K562 (cell line): ENCODE measurements around the gene ANKS1B. TPM values are rescaled to one million over a fixed set of nuclear protein-coding genes. Genes with fewer than 3 reads are reported as not detected.

Source experiments
- ATAC-seq: fragments of 200-7000 bp; cut with Tn5 transposase; 3 replicates; pipeline ENCODE4 v1.9.1; 2020; ENCODE audit warnings: moderate library complexity
- BruUV-seq: library from RNA; stranded (reverse); fragments of 400-500 nt; replicated peaks from 2 replicates; lab custom pipeline; 2021; lab: Mats Ljungman, UMichigan
- CTCF ChIA-PET: fragments of 300-600 bp; formaldehyde crosslinking; extraction: SDS; loops from one replicate; lab custom pipeline; 2021; ENCODE audit warnings: low intra/inter-chr PET ratio; lab: Yijun Ruan, JAX
- POLR2A ChIA-PET: fragments of 300-600, 350-650 bp; sonication (Branson Sonifier 250); formaldehyde crosslinking; extraction: SDS; loops from one replicate; lab custom pipeline; 2021; ENCODE audit warnings: antibody characterized with exemption, inconsistent platforms; lab: Yijun Ruan, JAX
- DNase-seq, 4 experiments: peaks; one replicate each; pipeline versions ENCODE4 v3.0.0 to v3.0.0-alpha.2; 2011 to 2018; ENCODE audit warnings: low spot score in 3 of 4, mixed read lengths in 3 of 4; ENCODE audit errors: extremely low read depth in 1 of 4
- FAIRE-seq: peaks from 2 replicates; lab custom pipeline; 2011; peaks lifted over from hg19 to GRCh38; lab: Jason Lieb, UNC
- H2AFZ ChIP-seq: 2 replicates; pipeline ENCODE4 v1.6.0; 2011; ENCODE audit warnings: low read depth, low read length, control low read depth, inconsistent platforms
- H3K27ac ChIP-seq: fragments of 200-600 bp; 3 replicates; pipeline ENCODE4 v1.8.0; 2011; ENCODE audit warnings: low read depth, mild to moderate bottlenecking, control low read depth, inconsistent platforms, low read length, moderate library complexity, mixed read lengths; ENCODE audit errors: extremely low read depth
- H3K27me3 ChIP-seq, 2 experiments: fragments of 300-600 bp in 1 of 2; 2 replicates in 1 of 2; 3 replicates in 1 of 2; pipeline versions ENCODE4 v1.6.0 to v1.8.0; 2011; ENCODE audit warnings: inconsistent platforms in 2 of 2, low read length in 2 of 2, mild to moderate bottlenecking in 1 of 2, mixed read lengths in 1 of 2, moderate library complexity in 1 of 2; ENCODE audit not compliant: control insufficient read depth in 2 of 2, insufficient read depth in 2 of 2
- H3K36me3 ChIP-seq: fragments of 300-600 bp; 3 replicates; pipeline ENCODE4 v1.8.0; 2011; ENCODE audit warnings: mild to moderate bottlenecking, low read length, inconsistent platforms; ENCODE audit not compliant: control insufficient read depth, insufficient read depth
- H3K4me1 ChIP-seq, 2 experiments: fragments of 200-600 bp in 1 of 2; replicated peaks in 1 of 2; 2 replicates in 1 of 2; 3 replicates in 1 of 2; pipeline versions ENCODE4 v1.5.1 to v1.8.0; 2011; ENCODE audit warnings: inconsistent platforms in 2 of 2, low read length in 2 of 2, mild to moderate bottlenecking in 1 of 2, mixed read lengths in 1 of 2, moderate library complexity in 1 of 2; ENCODE audit not compliant: control insufficient read depth in 2 of 2, insufficient read depth in 2 of 2
- H3K4me2 ChIP-seq: 2 replicates; pipeline ENCODE4 v1.6.1; 2011; ENCODE audit warnings: low read length, control low read depth, inconsistent platforms, mixed read lengths; ENCODE audit not compliant: insufficient read depth
- H3K4me3 ChIP-seq: fragments of 200-600 bp; sonication (generic), shearing (Covaris generic); 2 replicates; pipeline ENCODE4 v1.5.1; 2016; ENCODE audit warnings: control low read depth, inconsistent platforms
- H3K79me2 ChIP-seq: fragments of 200-600 bp; 3 replicates; pipeline ENCODE4 v1.8.0; 2011; ENCODE audit warnings: low read length, inconsistent platforms; ENCODE audit not compliant: control insufficient read depth, insufficient read depth
- H3K9ac ChIP-seq, 2 experiments: 2 replicates each; pipeline versions ENCODE4 v1.6.0 to v1.6.1; 2011; ENCODE audit warnings: low read depth in 2 of 2, low read length in 2 of 2, control low read depth in 1 of 2, inconsistent platforms in 1 of 2, mild to moderate bottlenecking in 1 of 2, mixed read lengths in 1 of 2; ENCODE audit not compliant: insufficient read depth in 1 of 2
- H3K9me1 ChIP-seq: one replicate; pipeline ENCODE4 v1.6.0; 2011; ENCODE audit warnings: inconsistent platforms, mild to moderate bottlenecking, low read length, moderate library complexity; ENCODE audit not compliant: control insufficient read depth, insufficient read depth
- H3K9me3 ChIP-seq: replicated peaks from 2 replicates; pipeline ENCODE4 v1.5.1; 2011; ENCODE audit warnings: low read depth, low read length, inconsistent platforms; ENCODE audit not compliant: control insufficient read depth, insufficient read depth
- H4K20me1 ChIP-seq: replicated peaks from 2 replicates; pipeline ENCODE4 v1.6.1; 2011; ENCODE audit warnings: low read length, inconsistent platforms, mixed read lengths; ENCODE audit not compliant: control insufficient read depth, insufficient read depth
- CTBP1 ChIP-seq: fragments of 450-650 bp; IDR thresholded peaks from 2 replicates; pipeline ENCODE4 v1.6.1; 2016; ENCODE audit warnings: borderline replicate concordance
- GATAD2A ChIP-seq: fragments of 450-650 bp; IDR thresholded peaks from 2 replicates; pipeline ENCODE4 v1.6.1; 2017
- NONO ChIP-seq, 2 experiments: fragments of 200-400 bp in 1 of 2; fragments of 450-650 bp in 1 of 2; formaldehyde crosslinking in 1 of 2; IDR thresholded peaks; 2 replicates each; pipeline ENCODE4 v1.6.1; 2017; ENCODE audit warnings: low read depth in 2 of 2, mild to moderate bottlenecking in 2 of 2, moderate library complexity in 2 of 2, low read length in 1 of 2
- PRPF4 ChIP-seq: fragments of 200-400 bp; formaldehyde crosslinking; IDR thresholded peaks from one replicate; pipeline ENCODE4 v1.6.1; 2017; ENCODE audit warnings: low read length, low read depth, mild to moderate bottlenecking; ENCODE audit not compliant: insufficient read depth, poor library complexity, severe bottlenecking
- RNF219 ChIP-seq: fragments of 250-450 bp; sonication (Bioruptor Pico); IDR thresholded peaks from 2 replicates; pipeline ENCODE4 v1.5.0; 2022; ENCODE audit warnings: mild to moderate bottlenecking
- SMARCC2 ChIP-seq: fragments of 450-650 bp; IDR thresholded peaks from 2 replicates; pipeline ENCODE4 v1.6.1; 2017; ENCODE audit warnings: antibody characterized with exemption, moderate library complexity, mild to moderate bottlenecking, low read depth
- THRB ChIP-seq: fragments of 450-650 bp; formaldehyde crosslinking; conservative IDR thresholded peaks from 2 replicates; pipeline ENCODE4 v1.4.0; 2022; ENCODE audit warnings: mild to moderate bottlenecking, missing genetic modification characterization
- ZNF444 ChIP-seq: fragments of 250-450 bp; sonication (Bioruptor Pico); IDR thresholded peaks from 2 replicates; pipeline ENCODE4 v1.4.0; 2020; ENCODE audit warnings: mild to moderate bottlenecking, moderate library complexity
- ZNF75A ChIP-seq: fragments of 450-650 bp; formaldehyde crosslinking; IDR thresholded peaks from 2 replicates; pipeline ENCODE4 v1.4.0; 2020; ENCODE audit warnings: mild to moderate bottlenecking
- WGBS: fragments of 100-300 bp; shearing (Covaris generic); methylation state at CpG from one replicate; pipeline ENCODE4 v1.1.6; 2016; ENCODE audit warnings: low coverage, mixed read lengths; ENCODE audit not compliant: insufficient coverage; ENCODE audit errors: missing lambda C conversion rate; 5-methylcytosine and 5-hydroxymethylcytosine counted together
- in situ Hi-C: fragments of 300-500 bp; cut with MboI; formaldehyde crosslinking; loops from 4 replicates; pipeline ENCODE4 v1.15.0; 2018; ENCODE audit warnings: inconsistent platforms, mixed read lengths
- intact Hi-C: fragments of 100-400 bp; cut with micrococcal nuclease; formaldehyde crosslinking; loops from 2 replicates; pipeline ENCODE4 v1.14.2; 2022
- polyA plus RNA-seq, 8 experiments: library from polyadenylated mRNA; depleted of rRNA in 4 of 8; stranded (reverse) in 5 of 8; unstranded in 3 of 8; fragments of >200 nt; fragmentation: Nextera tagmentation in 2 of 8; fragmentation: Illumina TruSeq in 1 of 8; extraction: Ambion mirVana in 2 of 8; extraction: Trizol in 1 of 8; gene quantifications; 2 replicates each; pipeline versions ENCODE4 v1.2.1 to v1.2.3, GENCODE V29; 2011 to 2014; ENCODE audit warnings: inconsistent platforms in 1 of 8, missing spikeins in 1 of 8
- total RNA-seq, 7 experiments: library from RNA; depleted of rRNA in 6 of 7; stranded (reverse); fragments of >200 nt in 6 of 7; fragmentation: Illumina TruSeq in 2 of 7; extraction: Trizol in 2 of 7; gene quantifications; 2 replicates each; pipeline versions ENCODE4 v1.2.1 to v1.2.3, GENCODE V29; 2011 to 2021; ENCODE audit warnings: low replicate concordance in 1 of 7

ANKS1B gene
- total and polyA plus RNA-seq, 9 of the 15 experiments (the other 6 are each of a cell fraction or from before 2014, with no cell fraction given), result 0.04 to 0.47 (median 0.28) TPM; not detected in 4

- ChIA-PET CTCF (no interaction called here), POLR2A (no interaction called here)
- no TSS peak for BruUV-seq
- no peaks in the 10 kb centered on the region for H3K4me1 ChIP-seq
- H3K4me3 ChIP-seq, result no peak overlapping the region
- H3K27me3 ChIP-seq, result no peaks in the 10 kb centered on the region
- DNase-seq (no peak), FAIRE-seq (no peak), ATAC-seq (no peak)
- no peaks in the 10 kb centered on the region for H3K9me3 ChIP-seq
- no peak overlapping the region for H2AFZ ChIP-seq
- 0% methylated on average over 2 of the region's 2 CpGs for WGBS
- in situ Hi-C loops, result no loop called here
- intact Hi-C loops, result no loop called here
- H3K36me3 ChIP-seq, result no peaks in the 10 kb centered on the region
- no peak overlapping the region for H3K4me2 ChIP-seq
- no peak overlapping the region for H3K27ac ChIP-seq
- no peaks in the 10 kb centered on the region for H3K9me1 ChIP-seq
- no peak overlapping the region for H3K9ac ChIP-seq
- no peaks in the 10 kb centered on the region for H4K20me1 ChIP-seq
- no peaks in the 10 kb centered on the region for H3K79me2 ChIP-seq
- TF ChIP-seq ZNF75A (no peak), PRPF4 (no peak), NONO (IDR thresholded peaks at IDR 0.05; ENCODE audit: low read depth in 2 of 2, low read length in 1 of 2) (no peak), GATAD2A (no peak), ZNF444 (CRISPR knock-in tag) (no peak), RNF219 (CRISPR knock-in tag) (no peak), SMARCC2 (no peak), CTBP1 (no peak), THRB (no peak)
These were observed 417.7 kb downstream of the ANKS1B start for GRCh38 chr12:99567072-99567471.
